Choroid plexus epithelial cell (primary cell): ENCODE results near the gene CELA2A.
"Not testable (repeated sequence)": the region's sequence is repeated elsewhere in the genome, so short reads cannot be mapped to it uniquely, and the experiment has no call there.

Experiments used
- DNase-seq: peaks from one replicate; pipeline ENCODE4 v3.0.0-alpha.2; 2010; ENCODE audit warnings: low read depth
- H3K4me3 ChIP-seq: 2 replicates; pipeline ENCODE4 v1.5.1; 2011; ENCODE audit warnings: low read depth, mild to moderate bottlenecking, control low read depth, low read length, moderate library complexity
- CTCF ChIP-seq: conservative IDR thresholded peaks from 2 replicates; pipeline ENCODE4 v1.5.1; 2011; ENCODE audit warnings: low read depth, mild to moderate bottlenecking, control low read depth, inconsistent platforms, low read length, moderate library complexity

Gene CELA2A

GRCh38 chr1:15452866-15453571 is 3.5 kb upstream of the CELA2A start:
- TF ChIP-seq CTCF: no peak
- DNase-seq: no peak
- H3K4me3 ChIP-seq: no peak overlapping the region

- no peak overlapping the region for H3K4me3 ChIP-seq
- peak; percentile 19 for DNase-seq
- no peak for TF ChIP-seq CTCF
Measured at GRCh38 chr1:15453734-15454133, 2.8 kb upstream of the CELA2A start.

- peak; percentile 77 for DNase-seq
- H3K4me3 ChIP-seq: no peak overlapping the region
- no peak for TF ChIP-seq CTCF
Measured at GRCh38 chr1:15454256-15454655, 2.3 kb upstream of the CELA2A start.

- no peak for TF ChIP-seq CTCF
- peak; percentile 58 for DNase-seq
Measured at GRCh38 chr1:15455522-15455921, 1.0 kb upstream of the CELA2A start.

GRCh38 chr1:15457585-15457984 is 1.1 kb downstream of the CELA2A start:
- no peak for DNase-seq
- H3K4me3 ChIP-seq: no peak overlapping the region
- no peak for TF ChIP-seq CTCF

More at GRCh38 chr1:15455522-15455921, 1.0 kb upstream of the CELA2A start:
- no peak overlapping the region for H3K4me3 ChIP-seq

GRCh38 chr1:15458388-15458787 is 1.9 kb downstream of the CELA2A start:
- not testable (repeated sequence) for H3K4me3 ChIP-seq, DNase-seq

- no peak overlapping the region for H3K4me3 ChIP-seq
- DNase-seq: no peak
- no peak for TF ChIP-seq CTCF
Measured at GRCh38 chr1:15459771-15460707, 3.5 kb downstream of the CELA2A start.
